Measurements from ENCODE around the gene SMIM32.

GRCh38 chr5:136201870-136202269, 8.9 kb upstream of the SMIM32 start:
- TF ChIP-seq, protein P1, sequence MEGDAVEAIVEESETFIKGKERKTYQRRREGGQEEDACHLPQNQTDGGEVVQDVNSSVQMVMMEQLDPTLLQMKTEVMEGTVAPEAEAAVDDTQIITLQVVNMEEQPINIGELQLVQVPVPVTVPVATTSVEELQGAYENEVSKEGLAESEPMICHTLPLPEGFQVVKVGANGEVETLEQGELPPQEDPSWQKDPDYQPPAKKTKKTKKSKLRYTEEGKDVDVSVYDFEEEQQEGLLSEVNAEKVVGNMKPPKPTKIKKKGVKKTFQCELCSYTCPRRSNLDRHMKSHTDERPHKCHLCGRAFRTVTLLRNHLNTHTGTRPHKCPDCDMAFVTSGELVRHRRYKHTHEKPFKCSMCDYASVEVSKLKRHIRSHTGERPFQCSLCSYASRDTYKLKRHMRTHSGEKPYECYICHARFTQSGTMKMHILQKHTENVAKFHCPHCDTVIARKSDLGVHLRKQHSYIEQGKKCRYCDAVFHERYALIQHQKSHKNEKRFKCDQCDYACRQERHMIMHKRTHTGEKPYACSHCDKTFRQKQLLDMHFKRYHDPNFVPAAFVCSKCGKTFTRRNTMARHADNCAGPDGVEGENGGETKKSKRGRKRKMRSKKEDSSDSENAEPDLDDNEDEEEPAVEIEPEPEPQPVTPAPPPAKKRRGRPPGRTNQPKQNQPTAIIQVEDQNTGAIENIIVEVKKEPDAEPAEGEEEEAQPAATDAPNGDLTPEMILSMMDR (IDR thresholded peaks at IDR 0.05; ENCODE audit: poor library complexity, severe bottlenecking) = no peak
- TF ChIP-seq POLR2AphosphoS5 (IDR thresholded peaks at IDR 0.05) (no peak), RAD21 (conservative IDR thresholded peaks at IDR 0.05) (no peak), EP300 (conservative IDR thresholded peaks at IDR 0.05; ENCODE audit: poor library complexity, severe bottlenecking) (no peak), TAF1 (IDR thresholded peaks at IDR 0.05; ENCODE audit: low read depth) (no peak)
